ENCODE data around the gene ATP1A3.
"Not testable (repeated sequence)": the region's sequence is repeated elsewhere in the genome, so short reads cannot be mapped to it uniquely, and the experiment has no call there.

The ATP1A3 gene

GRCh38 chr19:41993612-41994483, at the start of gene ATP1A3:
TSS of gene ATP1A3 (minus strand) at chr19:41994230. CDS start at chr19:41994076, 154 bp downstream.
- DNase-seq (ENCODE audit: low spot score) = peak; percentile 48

DNA sequence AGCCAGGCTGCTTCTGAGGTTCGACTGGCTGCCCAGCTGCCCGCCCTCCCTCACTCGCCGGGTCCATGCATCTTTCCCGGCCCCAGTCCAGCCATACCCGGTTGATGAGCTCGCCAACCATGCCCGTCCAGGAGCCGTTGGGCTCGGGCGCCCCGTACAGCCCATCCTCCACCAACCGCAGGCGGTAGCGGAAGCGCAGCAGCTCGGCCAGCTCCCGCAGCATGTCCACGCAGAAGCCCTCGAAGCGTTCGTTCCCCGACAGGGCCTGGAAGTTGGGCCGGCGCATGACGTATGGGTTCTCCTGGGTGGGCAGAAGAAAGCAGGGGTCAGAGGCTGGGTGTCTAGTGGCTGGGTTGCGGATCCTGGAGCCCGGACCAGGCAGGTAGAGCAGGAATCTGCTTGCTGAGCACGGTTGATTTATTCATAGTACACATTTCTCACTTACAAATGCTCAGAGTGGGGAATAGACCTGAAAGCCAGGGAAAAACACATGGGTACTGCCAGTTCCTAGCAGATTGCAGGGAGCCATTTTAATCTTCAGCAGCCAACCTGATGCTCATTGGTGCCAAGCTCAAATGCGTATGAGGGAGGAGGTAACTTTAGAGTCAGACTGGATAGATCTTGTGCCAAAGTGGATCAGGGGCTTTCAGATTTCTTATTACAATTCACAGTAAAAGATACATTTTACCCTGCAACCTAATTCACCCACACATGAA, 48.6 kb upstream of the ATP1A3 start:
- no peak for DNase-seq (ENCODE audit: low spot score)

- not testable (repeated sequence) for DNase-seq (ENCODE audit: low spot score)
Measured at GRCh38 chr19:42040491-42040890, 46.5 kb upstream of the ATP1A3 start.

DNA sequence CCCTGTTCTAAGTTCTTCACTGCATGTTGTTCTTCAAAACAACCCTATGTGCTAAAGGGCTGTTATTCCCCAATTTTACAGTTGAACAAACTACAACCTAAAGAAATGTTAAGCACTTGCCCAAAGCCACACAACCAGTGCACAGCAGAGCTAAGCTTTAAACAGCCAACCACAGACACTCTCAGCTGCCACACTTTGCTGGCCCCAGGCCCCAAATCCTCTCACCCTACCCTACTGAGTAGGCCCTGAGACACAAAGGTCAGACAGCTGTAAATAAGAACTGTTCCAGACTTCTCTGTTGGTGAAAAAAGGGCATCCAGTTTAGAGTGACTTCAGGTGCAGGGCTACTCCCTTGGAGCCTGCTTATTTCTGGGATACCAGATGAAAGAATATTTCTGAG, 46.0 kb upstream of the ATP1A3 start:
- no peak for DNase-seq (ENCODE audit: low spot score)

DNA sequence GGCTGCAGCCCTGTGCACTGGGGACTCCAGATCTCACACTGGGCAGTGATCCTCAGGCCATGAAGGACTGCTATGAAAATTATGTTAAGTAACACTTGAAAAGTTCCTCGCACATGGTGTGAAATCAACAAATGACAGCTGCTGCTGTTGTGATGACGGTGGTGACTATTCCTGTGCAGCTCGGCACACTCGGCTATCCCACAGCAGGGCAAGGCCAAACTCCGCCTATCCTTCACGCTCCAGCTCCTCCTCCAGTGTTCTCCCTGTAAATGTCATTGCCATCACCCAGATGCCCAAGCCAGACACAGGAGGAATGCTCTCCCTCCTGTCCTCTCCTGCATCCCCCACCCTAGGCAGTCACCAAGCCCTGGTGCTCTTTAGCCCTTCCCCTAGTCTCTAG, 44.6 kb upstream of the ATP1A3 start:
- no peak for DNase-seq (ENCODE audit: low spot score)

- DNase-seq (ENCODE audit: low spot score) = no peak
Measured at GRCh38 chr19:42037649-42038048, 43.6 kb upstream of the ATP1A3 start.

- DNase-seq (ENCODE audit: low spot score) = peak; percentile 67
Measured at GRCh38 chr19:42034640-42035391, 40.8 kb upstream of the ATP1A3 start.

DNA sequence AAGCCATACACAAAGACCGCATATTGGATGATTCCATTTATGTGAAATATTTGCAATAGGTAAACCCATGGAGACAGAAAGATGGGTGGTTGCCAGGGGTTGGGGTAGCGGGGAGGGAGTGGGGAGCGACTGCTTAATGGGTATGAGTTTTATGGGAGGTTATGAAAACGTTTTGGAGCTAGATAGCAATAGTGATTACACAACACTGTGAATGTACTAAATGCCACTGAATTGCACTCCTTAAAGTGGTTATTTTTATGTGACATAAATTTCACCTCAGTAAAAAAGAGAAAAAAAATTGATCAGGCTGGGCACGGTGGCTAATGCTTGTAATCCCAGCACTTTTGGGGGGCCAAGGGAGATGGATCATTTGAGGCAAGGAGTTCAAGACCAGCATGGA, 39.4 kb upstream of the ATP1A3 start:
- DNase-seq (ENCODE audit: low spot score) = no peak

DNA sequence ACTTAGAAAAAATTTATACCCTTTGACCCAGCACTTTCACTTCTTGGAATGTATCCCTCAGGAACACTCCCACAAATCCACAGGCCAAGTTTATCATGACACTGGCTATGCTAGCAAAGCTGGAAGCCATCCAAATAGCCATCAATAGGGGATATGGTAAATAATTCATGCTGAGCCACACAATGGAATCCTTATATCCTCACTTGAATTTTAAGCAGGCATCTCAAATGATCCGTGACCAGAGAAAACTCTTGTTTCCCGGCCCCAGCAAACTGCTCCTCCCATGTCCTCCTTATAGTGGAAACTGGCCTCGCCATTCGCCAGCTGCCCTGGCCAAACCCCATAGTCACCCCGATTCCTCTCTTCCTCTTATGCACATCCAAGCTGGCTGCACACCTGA, 38.4 kb upstream of the ATP1A3 start:
- DNase-seq (ENCODE audit: low spot score) = no peak

- no peak for DNase-seq (ENCODE audit: low spot score)
Measured at GRCh38 chr19:42030645-42031440, 36.8 kb upstream of the ATP1A3 start.

DNA sequence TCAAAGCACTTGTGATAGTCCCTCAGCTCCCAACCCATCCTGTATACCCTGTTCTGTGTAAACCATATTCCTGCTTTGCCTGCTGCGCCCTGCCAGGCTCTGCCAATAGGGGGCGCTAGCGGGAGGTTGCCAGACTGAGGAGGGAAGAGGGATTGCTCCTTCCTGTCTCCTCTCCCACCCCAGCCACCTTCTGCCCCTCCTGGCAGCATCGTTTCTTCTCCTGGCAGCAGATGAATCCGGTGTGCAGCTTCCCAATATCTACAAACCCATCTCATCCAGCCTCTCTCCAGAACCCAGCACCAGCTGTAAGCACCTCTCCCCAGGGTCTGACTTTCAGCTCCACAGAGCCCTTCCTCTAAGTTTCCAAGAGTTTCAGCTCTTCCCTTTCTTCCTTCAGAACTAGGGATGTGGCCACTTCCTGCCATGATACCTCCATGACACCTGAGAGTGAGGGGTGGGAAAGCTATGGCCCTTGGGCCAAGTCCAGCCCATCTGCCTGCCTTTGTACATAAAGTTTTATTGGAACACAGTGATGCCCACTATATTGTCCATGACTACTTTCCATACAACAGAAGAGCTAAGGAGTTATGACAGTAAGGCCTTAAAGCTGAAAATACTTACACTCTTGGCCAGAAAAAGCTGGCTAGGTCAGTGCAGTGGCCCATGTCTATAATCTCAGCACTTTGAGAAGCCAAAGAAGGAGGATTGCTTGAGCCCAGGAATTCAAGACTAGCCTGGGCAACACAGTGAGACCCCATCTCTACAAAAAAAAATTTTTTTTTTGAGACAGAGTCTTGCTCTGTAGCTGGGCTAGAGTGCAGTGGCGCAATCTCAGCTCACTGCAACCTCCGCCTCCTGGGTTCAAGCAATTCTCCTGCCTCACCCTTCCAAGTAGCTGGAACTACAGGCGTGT, 34.5 kb upstream of the ATP1A3 start:
- no peak for DNase-seq (ENCODE audit: low spot score)

GRCh38 chr19:42024622-42025111, 30.6 kb upstream of the ATP1A3 start:
- DNase-seq (ENCODE audit: low spot score) = no peak

- DNase-seq (ENCODE audit: low spot score) = no peak
Measured at GRCh38 chr19:42023943-42024260, 29.9 kb upstream of the ATP1A3 start.

DNA sequence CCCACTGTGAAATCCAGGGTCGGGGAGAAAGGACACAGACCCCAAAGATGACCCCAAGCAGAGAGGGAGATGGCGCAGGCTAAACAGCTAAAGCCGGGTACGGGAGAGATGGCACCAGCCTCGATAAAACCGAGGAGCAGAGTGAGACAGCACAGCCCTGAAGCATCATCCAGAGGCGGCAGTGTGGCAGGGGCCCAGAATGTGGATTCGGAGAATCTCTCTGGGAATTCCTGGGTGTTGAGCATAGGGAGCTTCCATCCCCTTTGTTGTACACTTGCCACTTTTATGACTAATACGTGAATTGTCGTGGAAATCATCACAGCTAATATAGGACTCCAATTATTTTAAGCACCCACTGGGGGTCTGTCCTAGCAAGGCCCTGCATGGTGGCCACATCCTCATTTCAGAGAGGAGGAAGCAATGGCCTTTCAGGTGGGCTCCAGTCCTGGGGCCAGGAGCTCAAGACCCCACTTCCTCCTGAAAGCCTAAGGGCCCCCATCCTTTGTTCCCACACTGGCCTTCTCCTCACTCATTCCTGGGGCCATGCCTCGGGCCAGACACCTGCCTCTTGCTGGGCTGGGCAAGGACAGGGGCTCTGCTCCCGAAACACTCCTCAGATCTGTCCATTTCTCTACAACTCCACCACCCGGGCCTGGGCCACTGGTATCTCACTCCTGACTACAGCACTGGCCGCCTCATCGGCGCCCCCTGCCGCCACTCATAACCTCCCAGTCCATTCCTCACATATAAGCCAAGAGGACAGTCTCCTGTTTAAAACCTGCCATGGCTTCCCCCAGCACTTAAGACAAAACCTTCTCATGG, 29.3 kb upstream of the ATP1A3 start:
- no peak for DNase-seq (ENCODE audit: low spot score)

DNA sequence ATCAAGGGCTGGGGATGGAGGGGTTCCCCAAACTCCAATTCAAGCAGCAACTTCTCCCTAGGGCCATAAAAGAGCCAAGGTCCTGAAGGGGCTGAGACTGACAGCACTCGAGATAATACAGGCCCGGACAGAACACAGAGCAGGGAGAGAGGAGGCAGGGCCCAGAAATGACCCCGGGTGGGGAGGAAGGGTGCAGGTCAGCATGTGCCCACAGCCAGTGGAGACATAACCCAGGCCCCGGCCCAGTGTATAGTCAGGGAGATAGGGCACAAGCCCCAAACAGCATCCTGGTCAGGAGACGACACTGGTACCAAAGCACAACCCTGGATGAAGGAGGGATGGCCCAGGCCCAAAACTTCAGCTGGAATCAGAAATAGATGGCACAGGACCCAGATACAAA, 28.6 kb upstream of the ATP1A3 start:
- no peak for DNase-seq (ENCODE audit: low spot score)

DNA sequence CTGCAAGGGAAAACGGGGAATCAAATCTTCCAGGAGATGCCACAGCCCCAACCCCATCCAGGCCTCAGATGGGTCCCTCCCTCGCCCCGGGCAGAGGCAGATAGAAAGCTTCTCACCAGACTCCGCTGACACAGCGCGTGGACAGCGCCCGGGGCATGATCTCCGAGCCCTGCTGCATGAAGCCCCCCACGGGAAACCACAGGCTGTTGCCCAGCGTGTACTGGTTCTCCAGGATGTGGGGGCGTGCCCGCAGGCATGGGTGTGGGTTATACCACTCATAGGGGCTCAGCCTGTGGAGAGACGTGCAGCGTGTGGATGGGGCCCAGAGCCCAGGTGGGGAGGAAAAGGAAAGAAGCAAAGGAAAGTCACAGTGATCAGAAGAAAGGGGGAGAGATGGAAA, 27.2 kb upstream of the ATP1A3 start:
- no peak for DNase-seq (ENCODE audit: low spot score)

DNA sequence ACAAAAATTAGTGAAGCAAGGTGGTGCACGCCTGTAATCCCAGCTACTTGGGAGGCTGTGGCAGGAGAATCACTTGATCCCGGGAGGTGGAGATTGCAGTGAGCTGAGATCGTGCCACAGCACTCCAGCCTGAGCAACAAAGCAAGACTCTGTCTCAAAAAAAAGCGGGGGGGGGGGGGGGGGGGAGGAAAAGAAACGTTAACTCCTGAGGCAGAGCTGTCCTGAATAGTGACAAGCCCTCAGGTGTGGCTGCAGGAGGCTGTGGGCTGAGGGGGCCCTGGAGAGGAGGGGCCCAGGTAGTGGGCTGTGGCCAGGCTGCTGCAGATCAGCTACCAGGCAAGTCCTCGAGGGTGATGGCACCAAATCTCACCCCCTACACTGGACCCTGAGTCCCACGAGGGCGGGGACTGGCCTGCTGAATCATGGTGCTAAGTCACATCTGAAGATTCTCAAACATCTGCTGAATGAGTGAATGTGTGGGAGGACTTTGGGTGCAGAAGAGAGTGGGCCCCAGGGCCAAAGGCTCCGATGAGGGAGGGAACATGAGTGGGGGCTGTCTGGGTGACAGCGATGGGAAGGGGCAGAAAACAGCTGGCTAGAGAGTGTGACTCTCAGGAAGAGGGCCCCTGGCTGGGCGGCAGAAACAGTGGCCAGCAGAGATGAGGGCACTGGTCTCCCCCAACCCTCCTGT, 24.6 kb upstream of the ATP1A3 start:
- no peak for DNase-seq (ENCODE audit: low spot score)

DNA sequence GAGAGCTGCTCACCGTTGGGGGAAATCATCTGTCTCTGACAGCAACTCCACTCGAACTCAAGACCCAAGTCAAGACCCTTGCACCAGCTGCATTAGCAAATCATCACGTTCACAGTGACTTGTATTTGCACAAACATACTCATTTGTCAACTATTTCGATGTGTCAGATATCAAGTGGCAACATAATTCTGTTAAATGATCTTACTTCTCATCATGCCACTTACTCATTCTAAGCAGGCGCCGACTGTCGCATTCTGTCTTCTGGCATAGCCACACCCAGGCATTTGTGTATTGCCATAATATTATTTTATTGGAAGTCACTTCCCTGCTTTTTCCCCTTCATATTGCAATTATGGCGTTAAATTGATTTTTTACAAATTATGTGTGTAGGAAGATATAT, 23.0 kb upstream of the ATP1A3 start:
- DNase-seq (ENCODE audit: low spot score) = no peak

DNA sequence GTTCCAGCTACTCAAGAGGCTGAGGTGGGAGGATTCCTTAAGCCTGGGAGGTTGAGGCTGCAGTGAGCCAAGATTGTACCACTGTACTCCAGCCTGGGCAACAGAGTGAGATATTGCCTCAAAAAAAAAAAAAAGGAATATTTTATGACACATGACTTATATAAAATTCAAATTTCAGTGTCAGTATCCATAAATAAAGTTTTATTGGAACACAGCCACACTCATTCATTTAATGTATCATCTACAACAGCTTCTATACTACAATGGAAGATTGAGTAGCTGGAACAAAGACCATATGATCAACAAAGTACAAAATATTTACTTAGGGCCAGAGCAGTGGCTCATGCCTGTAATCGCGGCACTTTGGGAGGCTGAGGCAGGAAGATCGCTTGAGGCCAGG, 18.7 kb upstream of the ATP1A3 start:
- not testable (repeated sequence) for DNase-seq (ENCODE audit: low spot score)

All from CD4-positive, alpha-beta T cell treated with Interleukin-6 at 100 ng/mL for 8 hours (primary cell).